ENCODE results near the gene NCOR2.

Gene NCOR2

DNA sequence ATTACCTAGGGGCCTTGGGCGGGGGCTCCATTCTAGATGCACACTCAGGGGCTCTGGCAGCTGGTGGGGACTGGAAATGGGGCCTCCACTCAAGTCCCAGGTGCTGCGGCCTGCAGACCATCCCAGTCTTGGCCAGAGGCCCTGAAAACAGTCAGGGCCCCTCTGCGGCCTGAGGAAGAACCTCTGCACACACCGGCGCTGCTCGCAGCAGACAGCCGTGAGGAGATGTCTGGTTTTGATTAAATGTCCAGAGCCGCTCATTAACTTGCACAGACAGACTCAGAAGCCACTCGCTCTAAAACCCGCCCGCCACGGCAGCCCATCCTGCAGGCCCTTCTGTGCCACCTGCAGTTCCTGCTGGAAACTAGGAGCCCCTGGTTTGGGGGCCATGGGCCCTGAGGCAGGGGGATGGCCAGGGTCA lies 36.4 kb upstream of the NCOR2 start:
- H3K4me3 ChIP-seq (ENCODE audit: low read depth in 1 of 2, low read length in 1 of 2), result no peak overlapping the region
- H3K36me3 ChIP-seq, result no peaks in the 10 kb centered on the region
- no peak for TF ChIP-seq CTCF (IDR thresholded peaks at IDR 0.05)
- H3K4me1 ChIP-seq (ENCODE audit: control insufficient read depth in 1 of 2, insufficient read depth in 1 of 2, low read depth in 1 of 2, low read length in 1 of 2), result peaks cover 4 to 5% of the 10 kb centered on the region in 2 experiments
- no peak overlapping the region for H3K27ac ChIP-seq
- no peaks in the 10 kb centered on the region for H3K9me3 ChIP-seq
- peaks cover 26% of the 10 kb centered on the region for H3K27me3 ChIP-seq

DNA sequence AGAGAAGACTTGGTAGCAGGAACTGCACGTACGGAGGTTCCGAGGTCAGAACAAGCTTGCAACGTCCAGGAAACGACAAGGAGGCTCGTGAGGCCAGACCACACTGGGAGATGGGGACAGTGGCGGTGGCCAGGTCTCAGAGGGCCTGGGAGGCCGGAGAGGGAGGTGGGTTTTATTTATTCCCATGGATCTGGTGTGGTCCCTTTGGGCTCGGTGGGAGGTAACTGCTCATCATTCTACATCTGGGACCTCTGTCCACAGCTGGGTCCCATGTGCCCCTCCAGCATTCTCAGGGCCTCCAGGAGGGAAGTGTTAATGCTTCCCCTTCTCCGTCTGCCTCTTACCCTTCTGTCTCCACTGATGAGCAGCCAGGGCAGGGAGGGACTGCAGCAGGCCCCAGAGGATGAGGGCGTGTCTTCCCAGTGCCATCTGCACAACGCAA lies 35.7 kb upstream of the NCOR2 start:
- H3K4me1 ChIP-seq (ENCODE audit: control insufficient read depth in 1 of 2, insufficient read depth in 1 of 2, low read depth in 1 of 2, low read length in 1 of 2), result no peaks in the 10 kb centered on the region

GRCh38 chr12:124601706-124602105 lies 34.3 kb upstream of the NCOR2 start:
- Histone ChIP-seq H3K9me3 (no peaks in the 10 kb centered on the region), H3K4me1 (ENCODE audit: control insufficient read depth in 1 of 2, insufficient read depth in 1 of 2, low read depth in 1 of 2, low read length in 1 of 2) (no peaks in the 10 kb centered on the region), H3K27me3 (peaks cover 13% of the 10 kb centered on the region), H3K27ac (no peak overlapping the region), H3K36me3 (no peaks in the 10 kb centered on the region), H3K4me3 (ENCODE audit: low read depth in 1 of 2, low read length in 1 of 2) (no peak overlapping the region)
- TF ChIP-seq CTCF (IDR thresholded peaks at IDR 0.05), result no peak

More for the DNA sequence above, 35.7 kb upstream of the NCOR2 start:
- no peak overlapping the region for H3K27ac ChIP-seq
- H3K36me3 ChIP-seq, result no peaks in the 10 kb centered on the region
- no peaks in the 10 kb centered on the region for H3K9me3 ChIP-seq
- no peak for TF ChIP-seq CTCF (IDR thresholded peaks at IDR 0.05)
- H3K27me3 ChIP-seq, result peaks cover 19% of the 10 kb centered on the region
- H3K4me3 ChIP-seq (ENCODE audit: low read depth in 1 of 2, low read length in 1 of 2), result no peak overlapping the region

- Histone ChIP-seq H3K9me3 (no peaks in the 10 kb centered on the region), H3K4me3 (ENCODE audit: low read depth in 1 of 2, low read length in 1 of 2) (no peak overlapping the region), H3K36me3 (no peaks in the 10 kb centered on the region), H3K27ac (no peak overlapping the region), H3K27me3 (no peaks in the 10 kb centered on the region), H3K4me1 (ENCODE audit: control insufficient read depth in 1 of 2, insufficient read depth in 1 of 2, low read depth in 1 of 2, low read length in 1 of 2) (no peaks in the 10 kb centered on the region)
- no peak for TF ChIP-seq CTCF (IDR thresholded peaks at IDR 0.05)
Measured at GRCh38 chr12:124599074-124599999, 31.9 kb upstream of the NCOR2 start.

- no peak for TF ChIP-seq CTCF (IDR thresholded peaks at IDR 0.05)
- Histone ChIP-seq H3K9me3 (no peaks in the 10 kb centered on the region), H3K4me3 (ENCODE audit: low read depth in 1 of 2, low read length in 1 of 2) (no peak overlapping the region), H3K36me3 (no peaks in the 10 kb centered on the region), H3K27ac (no peak overlapping the region), H3K27me3 (peaks cover 20% of the 10 kb centered on the region), H3K4me1 (ENCODE audit: control insufficient read depth in 1 of 2, insufficient read depth in 1 of 2, low read depth in 1 of 2, low read length in 1 of 2) (peaks cover 0 to 5% of the 10 kb centered on the region in 2 experiments)
Measured at GRCh38 chr12:124597041-124597440, 29.6 kb upstream of the NCOR2 start.

Data from neutrophil (primary cell).